ENCODE measurements around the gene MYOD1.

The MYOD1 gene

DNA sequence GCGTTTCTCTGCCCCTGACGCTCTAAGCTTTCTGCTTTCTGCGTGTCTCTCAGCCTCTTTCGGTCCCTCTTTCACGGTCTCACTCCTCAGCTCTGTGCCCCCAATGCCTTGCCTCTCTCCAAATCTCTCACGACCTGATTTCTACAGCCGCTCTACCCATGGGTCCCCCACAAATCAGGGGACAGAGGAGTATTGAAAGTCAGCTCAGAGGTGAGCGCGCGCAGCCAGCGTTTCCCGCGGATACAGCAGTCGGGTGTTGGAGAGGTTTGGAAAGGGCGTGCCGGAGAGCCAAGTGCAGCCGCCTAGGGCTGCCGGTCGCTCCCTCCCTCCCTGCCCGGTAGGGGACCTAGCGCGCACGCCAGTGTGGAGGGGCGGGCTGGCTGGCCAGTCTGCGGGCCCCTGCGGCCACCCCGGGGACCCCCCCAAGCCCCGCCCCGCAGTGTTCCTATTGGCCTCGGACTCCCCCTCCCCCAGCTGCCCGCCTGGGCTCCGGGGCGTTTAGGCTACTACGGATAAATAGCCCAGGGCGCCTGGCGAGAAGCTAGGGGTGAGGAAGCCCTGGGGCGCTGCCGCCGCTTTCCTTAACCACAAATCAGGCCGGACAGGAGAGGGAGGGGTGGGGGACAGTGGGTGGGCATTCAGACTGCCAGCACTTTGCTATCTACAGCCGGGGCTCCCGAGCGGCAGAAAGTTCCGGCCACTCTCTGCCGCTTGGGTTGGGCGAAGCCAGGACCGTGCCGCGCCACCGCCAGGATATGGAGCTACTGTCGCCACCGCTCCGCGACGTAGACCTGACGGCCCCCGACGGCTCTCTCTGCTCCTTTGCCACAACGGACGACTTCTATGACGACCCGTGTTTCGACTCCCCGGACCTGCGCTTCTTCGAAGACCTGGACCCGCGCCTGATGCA is at the start of gene MYOD1:
Gene MYOD1 (plus strand): TSS at position 544 of the 910 bp plus-strand sequence. CDS start 212 bp downstream, at position 756.
- FAIRE-seq (no peak), DNase-seq (ENCODE audit: extremely low spot score, insufficient read length, low read depth) (no peak)

DNA sequence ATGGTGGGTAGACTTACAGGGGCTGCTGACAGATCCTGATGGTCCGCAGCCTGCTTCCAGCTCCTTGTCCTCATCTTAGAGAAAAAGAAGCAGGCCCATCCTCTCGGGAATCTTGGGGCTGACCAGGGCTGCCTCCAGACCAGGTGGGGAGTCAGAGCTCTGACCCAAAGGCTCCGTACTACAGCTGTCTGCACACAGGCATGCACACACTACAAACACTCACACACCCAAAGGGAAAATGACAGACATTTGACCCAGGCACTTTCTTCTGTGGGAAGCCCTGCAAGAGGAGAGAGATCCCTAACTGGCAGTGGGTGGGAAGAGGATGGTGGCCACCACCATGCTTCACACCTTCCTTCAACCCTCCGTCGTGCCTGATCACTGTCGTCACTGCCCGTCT is 46.9 kb upstream of the MYOD1 start:
- no peak for DNase-seq (ENCODE audit: extremely low spot score, insufficient read length, low read depth)
- no peak for FAIRE-seq

DNA sequence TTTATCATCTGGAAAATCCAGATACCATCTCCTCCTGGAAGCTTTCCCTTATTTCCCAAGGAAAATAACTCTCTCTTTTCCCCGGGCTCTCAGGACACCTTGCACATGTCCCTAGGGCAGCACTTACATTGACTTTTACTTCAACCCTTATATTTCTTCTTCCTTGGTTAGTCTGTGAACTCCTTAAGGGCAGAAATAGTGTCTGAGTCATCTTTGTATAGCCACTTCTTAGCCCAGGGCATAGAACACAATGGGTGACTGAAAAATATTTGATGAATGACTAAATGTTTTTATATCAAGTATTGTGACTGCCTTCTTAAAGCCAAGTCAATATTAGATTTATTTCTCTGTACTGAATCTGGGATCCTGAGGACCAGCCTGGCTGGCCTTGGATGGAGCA is 45.4 kb upstream of the MYOD1 start:
- FAIRE-seq (no peak), DNase-seq (ENCODE audit: extremely low spot score, insufficient read length, low read depth) (no peak)

DNA sequence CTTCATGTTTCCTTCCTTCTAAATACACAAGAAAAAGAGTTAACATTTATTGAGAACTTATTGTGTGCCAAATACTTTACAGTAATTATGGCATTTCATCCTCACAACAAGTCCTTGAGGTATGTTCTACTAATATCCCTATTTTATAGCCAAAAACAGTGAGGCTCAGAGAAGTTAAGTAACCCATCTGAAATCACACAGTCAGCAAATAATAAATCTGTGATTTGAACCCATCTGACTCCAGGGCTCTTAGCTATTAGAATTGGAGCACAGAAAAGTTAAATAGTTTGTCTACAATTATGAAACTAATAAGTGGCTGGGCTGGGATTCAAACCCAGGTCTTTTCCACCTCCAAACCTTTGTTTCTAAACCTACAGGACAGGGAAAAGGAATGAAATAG is 36.5 kb upstream of the MYOD1 start:
- DNase-seq (ENCODE audit: extremely low spot score, insufficient read length, low read depth), result no peak
- no peak for FAIRE-seq

DNA sequence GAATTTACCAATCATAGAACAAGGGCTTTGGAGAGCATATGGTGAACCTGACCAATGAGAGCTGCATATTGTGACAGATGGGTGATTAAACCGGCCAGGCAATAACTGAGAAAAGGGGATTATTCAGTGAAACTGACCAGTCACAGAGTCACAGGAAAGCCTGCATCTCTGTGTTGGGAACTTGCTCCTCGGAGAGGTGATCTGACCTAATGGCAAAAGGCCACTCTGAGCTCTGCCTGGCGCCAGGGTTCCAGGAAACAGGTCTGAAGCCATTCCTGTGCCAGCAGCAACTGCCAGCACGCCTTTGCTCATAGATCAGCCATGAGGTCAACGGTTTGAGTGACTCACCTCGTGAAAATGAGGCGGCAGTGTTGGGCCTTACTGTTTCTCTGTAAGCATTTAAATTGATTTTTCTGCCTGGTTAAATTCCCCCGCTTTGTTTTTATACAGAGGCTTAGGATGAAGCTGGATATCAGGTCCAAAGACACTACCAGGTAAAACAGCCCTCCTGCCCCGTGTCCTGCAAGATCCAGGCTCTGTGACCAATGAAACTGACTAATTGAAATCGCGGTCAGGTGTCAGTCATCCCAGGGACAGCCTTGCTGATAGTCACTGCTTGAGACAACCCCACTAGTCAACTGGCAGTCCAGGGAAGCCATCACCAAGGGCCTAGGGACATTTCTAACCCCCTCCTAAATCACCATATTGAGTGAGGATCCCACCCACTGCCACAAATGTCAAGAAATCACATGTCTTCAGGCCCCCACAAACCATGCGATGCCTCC is 35.8 kb upstream of the MYOD1 start:
- no peak for FAIRE-seq
- DNase-seq (ENCODE audit: extremely low spot score, insufficient read length, low read depth), result no peak

DNA sequence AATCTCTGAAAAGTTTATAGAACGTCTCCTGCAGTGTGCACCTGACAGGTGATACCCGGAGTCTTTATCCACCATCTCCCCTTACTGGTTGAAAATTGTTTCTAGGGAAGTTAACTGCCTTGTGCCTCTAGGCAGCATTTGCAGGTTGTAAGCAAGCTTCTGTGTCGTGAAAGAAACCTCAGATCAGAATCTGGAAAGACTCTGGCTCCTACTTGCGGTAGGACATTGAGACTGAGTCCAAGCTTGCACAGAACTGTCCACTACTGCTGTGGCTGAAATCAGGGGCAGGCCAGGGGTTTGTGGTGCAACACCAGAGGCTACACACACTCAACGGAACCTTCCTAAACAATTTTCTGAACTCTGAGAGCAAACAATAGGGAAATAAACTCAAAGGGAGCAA is 34.8 kb upstream of the MYOD1 start:
- no peak for DNase-seq (ENCODE audit: extremely low spot score, insufficient read length, low read depth)
- no peak for FAIRE-seq

DNA sequence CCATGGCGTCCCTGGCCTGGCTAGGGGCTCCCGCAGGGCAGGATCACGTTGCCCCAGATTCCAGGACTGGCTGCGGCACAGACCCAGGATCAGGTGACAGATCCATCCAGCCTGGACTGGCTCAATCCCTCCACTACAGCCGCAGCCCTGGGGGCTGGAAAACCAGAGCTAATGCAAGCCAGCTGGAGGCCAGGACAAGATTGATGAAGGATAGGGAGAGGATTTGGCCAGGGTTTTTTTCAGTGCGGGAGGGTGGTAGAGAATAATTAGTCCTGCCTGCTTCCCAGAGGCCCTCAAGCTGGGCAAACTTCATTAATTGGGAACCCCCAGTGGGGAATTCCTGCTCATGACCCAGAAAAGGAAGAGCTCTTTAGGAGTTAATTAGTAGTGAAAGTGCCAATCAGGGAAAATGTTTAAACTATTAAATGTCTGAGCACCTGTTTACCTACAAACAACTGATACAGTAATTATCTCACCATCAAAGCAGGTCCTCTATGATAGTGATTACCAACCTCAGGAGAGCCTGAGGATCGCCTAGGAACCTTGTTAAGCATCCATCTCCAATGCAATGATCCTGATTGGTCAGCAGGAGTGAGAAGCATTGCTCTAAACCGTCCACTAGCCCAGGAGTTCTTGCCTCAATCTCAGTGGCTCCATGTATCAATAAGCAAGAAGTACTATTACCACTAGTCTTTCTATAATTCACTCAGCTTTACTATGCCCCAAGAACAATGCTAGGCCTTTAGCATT is 33.0 kb upstream of the MYOD1 start:
- FAIRE-seq, result no peak
- DNase-seq (ENCODE audit: extremely low spot score, insufficient read length, low read depth), result no peak

DNA sequence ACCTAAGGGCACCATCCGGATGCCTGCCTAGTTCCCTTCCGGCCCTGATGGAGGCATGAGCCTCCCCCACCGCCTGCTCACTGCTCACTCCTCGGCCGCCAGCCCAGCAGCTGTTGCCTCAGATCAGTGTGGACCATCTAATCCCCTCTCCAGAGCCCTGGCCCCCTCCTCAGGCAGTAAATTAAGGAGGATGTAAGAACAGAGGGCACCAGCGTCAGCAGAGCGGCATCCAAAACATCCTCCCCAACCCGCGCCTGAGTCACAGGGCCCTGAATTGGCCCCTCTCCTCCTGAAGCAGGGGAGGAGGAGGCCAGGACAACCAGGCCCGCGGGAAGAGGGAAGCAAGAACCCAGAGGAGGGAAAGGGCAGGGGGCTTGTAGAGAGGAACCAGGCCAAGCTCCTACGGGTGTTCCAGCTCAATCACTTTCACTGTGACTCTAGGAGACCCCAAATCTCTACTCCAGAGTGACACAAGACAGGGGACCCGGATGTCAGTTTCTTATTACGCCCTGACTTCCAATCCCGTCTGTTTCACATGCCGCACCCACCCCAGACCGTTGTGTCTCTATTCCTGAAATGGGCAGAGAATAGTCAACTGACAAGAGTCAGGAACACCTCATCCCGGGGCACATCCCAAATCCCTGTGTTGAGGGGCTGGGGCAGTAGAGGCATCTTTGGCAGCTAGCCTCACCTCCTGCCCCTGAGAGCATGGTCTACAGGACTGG is 31.3 kb upstream of the MYOD1 start:
- DNase-seq (ENCODE audit: extremely low spot score, insufficient read length, low read depth), result no peak
- FAIRE-seq, result no peak

DNA sequence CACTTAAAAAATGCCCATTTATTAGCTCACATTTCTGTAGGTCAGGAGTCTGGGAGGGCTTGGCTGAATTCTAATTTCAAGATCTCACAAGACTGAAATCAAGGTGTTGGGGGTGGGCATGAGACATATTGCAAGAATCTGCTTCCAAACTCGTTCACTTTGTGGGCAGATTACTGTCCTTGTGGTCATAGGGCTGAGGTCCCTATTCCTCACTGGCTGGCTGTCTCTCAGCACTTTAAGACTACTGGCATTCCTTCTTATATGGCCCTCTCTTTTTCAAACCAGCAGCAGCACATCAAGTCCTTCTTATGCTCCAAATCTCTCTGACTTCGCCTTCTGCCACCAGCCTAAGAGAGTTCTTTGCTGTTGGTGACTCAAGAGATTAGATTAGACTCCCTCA is 27.8 kb upstream of the MYOD1 start:
- no peak for FAIRE-seq
- no peak for DNase-seq (ENCODE audit: extremely low spot score, insufficient read length, low read depth)

DNA sequence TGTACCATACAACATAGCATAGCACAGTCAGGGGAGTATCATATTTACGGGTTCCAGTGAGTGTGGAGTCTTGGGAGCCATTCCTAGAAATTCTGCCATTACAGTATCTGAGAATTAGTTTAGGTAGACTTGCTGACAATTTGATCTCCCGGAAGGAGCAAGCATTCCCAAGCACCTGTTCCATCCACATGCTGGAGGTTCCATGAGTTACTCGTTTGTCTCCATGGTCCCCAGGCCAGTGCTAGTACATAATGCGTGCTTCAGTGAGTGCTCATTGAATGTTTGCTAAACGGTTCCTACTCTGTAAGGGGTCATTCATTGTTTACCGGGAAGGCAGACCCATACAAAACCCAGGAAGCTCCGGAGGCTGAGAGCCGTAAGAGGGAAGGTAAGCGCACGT is 27.4 kb upstream of the MYOD1 start:
- no peak for FAIRE-seq
- DNase-seq (ENCODE audit: extremely low spot score, insufficient read length, low read depth), result no peak

DNA sequence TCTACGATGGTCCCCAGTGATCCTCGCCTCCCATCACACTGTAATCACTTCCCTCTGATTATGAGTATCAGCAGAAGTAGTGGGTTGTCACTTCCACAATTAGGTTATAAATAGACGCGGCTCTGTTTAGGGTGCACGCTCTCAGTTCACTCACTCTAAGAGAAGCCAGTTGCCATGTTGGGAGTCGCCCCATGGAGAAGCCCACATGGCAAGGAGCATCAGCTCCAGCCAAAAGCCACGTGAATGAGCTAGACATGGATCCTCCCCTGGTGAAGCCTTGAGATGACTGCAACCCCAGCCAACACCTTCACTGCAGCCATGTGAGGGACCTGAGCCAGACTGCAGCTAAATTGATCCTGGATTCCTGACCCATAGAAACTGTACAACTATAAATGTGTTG is 26.4 kb upstream of the MYOD1 start:
- no peak for FAIRE-seq
- no peak for DNase-seq (ENCODE audit: extremely low spot score, insufficient read length, low read depth)

DNA sequence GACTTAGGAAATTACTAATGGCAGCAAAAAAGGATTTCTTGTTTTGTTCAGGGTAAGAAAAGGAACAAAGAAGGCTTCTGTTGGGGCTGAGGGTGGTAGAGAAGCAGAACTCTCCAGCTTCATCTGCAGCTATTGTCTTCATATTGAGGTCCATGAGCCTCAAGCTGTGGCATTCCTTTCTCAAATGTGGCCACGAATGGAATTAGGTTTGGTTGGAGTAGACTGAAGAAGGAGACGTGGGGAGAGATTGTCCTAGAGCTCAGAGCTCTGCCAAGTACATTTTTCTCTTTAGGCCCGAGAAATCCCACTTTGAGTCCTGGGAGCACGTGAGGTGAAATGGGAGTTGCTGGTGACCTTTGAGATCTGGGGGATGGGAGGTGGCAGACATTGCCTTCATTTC is 25.8 kb upstream of the MYOD1 start:
- FAIRE-seq (no peak), DNase-seq (ENCODE audit: extremely low spot score, insufficient read length, low read depth) (no peak)

DNA sequence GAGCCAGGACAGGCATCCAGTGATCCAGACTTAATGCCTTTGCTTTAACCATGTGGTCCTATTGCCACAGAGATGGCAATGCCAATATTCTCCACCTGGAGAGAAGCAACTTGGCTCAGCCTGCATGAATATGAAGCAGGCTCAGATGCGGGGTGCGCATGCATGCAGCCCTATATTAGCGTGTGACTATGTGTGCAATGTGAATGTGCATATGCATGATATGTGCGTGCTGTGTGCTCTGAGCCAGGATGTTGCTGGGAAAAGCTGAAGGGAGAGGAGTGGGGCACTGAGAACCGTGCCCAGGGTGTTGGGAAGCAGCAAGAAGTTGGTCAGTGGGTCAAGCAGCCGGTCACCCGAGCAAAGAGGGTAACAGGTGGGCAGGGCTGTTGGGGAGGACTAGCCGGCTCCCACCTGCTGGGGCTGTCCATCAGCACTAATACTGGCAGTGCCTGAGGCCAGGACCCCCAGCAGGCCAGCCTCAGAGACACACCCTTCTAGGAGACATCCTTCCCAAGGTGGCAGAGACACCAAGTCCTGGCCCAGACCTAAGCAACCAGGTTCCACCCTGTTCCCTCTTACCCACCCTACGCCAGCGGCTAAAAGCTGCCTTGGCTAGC is 24.8 kb upstream of the MYOD1 start:
- FAIRE-seq (no peak), DNase-seq (ENCODE audit: extremely low spot score, insufficient read length, low read depth) (no peak)

DNA sequence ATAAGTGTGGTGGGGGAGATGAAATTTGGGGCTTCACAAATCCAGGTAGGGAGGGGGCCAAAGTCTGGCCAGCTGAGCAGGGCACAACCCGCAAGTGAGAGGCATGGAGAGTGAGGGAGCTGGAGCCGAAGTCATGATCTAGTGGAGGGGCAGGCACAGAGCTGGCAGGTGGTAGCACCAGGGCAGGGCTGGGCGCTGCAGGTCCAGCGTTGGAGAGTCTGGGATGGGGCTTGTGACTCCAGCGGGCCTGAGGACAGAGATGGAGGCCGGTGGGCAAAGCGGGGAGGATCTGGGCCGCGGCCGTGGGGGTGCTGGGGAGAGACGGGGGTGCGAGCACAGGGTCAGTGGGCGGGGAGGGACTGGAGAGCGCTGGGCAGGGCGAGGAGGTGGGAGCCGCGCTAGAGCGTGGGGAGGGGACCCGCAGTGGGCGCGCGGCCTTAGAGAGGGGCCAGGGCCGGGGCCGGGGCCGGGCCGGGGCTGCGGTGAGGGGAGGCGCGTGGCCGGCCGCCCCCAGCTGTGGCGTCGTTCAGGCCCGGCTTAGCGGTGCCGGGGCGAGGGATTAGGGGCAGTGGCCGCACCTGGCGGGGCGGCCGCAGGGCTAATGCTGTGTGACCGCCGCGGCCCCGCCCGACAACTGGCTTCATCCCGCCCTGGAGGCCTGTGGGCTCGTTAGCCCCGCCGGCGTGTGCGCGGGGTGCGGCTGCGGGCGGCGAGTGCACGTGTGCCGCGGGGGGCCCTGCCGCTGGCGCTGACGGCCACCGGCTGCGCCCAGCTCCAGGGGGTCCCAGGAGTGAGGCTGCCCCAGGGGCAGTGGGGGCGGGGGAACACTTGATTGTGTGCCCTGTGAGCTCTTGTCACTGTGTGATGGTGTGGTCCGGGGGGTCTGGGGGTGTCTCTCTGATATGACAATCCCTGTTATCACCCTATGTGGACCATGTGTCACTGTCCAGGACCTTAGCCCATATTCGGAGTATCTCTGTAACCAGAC is 23.6 kb upstream of the MYOD1 start:
- no peak for DNase-seq (ENCODE audit: extremely low spot score, insufficient read length, low read depth)
- FAIRE-seq, result no peak

DNA sequence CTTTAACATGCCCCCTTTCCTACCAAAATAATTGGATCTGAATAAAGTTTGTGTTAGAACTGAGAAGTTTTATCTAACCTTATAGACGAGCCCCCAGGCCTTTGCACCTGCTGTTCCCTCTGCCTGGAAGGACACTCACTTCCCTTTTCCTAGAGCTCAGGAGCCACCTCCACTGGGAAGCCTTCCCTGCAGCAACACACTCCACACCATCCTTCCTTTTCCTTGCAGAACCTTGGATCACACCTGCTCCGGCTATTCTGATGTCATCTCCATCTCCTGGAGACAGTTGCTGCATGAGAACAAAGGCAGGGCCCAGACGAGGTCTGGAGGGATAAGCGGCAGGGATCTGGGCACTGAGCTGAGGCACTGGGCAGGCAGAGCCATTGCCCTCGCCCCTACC is 22.6 kb upstream of the MYOD1 start:
- FAIRE-seq, result no peak
- DNase-seq (ENCODE audit: extremely low spot score, insufficient read length, low read depth), result no peak

DNA sequence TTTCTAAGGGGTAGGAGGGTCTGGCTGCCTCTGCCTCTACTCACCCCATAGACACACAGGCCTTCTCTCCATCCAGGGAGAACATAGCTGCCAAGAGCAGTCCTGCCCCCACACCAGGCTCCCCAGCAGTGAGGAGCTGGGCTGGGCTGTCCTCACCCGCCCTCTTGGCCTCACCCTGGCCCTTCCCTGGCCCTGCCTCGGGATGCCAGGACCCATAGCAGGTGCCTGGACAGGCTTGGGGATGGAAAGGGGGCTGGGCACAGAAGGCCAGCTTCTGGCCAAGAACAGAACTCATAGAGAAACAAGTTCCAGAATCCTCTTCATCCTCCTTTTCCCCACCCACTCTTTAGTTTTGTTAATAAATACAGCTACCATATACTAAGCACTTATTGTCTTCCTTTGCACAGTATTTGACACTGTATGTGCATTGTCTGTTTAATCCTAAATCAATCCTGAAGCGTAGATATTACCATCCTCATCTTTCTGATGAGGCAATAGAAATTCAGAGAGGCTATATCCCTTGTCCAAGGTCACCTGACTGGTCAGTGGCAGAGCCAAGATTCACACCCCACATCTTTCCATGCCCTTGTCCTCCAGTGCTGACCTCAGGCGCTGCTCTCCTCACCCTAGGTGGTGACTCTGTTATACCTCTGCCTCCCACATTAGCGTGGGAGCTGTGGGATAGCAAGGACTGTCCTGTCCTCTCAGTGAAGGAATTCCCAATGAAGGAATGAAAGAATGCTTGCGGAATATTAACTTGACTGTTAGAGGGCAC is 22.0 kb upstream of the MYOD1 start:
- FAIRE-seq (no peak), DNase-seq (ENCODE audit: extremely low spot score, insufficient read length, low read depth) (no peak)

DNA sequence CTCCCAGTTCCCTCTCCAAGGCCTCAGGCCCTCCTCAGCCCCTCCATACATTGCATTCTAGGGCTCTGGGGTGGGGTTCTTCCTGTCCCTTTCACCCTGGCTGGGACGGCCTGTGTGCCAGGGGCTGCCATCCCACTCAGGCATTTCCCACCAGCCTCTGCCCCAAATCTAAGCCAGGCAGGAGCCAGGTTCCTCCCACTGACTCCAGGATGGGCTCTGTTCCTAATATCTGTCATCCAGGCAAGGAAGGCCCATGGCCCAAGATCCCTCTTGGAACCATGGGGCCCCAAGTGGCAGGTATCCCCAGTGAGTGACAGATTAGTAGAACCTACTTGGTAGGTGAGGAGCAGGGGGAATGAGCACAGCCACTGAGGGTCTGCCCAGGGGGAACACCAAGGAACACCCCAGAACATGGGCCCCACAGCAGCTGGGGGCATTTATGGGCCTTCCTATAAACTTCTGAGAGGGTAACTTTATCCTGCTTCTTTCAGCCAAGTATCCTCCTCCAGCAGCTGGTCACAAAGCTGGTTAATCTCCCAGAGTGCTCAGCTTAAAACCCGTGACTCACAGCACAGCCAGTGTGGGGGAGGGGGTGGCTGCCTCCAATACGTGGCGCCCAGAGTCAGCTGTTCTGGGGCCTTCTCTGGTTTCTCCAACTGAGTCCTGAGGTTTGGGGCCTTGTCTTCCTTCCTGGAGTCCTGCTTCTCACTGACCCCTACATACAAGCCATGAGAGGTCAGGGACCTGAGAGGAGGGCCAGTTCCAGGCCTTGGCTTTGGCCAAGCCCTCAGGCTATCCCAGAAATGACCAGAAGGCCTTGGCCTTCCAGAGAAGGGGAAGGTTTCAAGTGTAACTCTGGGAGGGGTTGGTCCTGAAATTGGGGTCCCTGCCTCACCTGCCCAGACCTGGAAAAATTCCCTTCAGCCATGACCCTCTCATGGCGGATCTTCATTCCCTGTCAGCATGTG is 19.9 kb upstream of the MYOD1 start:
- DNase-seq (ENCODE audit: extremely low spot score, insufficient read length, low read depth) (no peak), FAIRE-seq (no peak)

All from GM18507 (cell line).